IPS-NIHi7 (cell line): ENCODE data around the gene RNU1-1.
"Not testable (repeated sequence)": the region's sequence is repeated elsewhere in the genome, so short reads cannot be mapped to it uniquely, and the experiment has no call there.

Source experiments
- DNase-seq: peaks from one replicate; pipeline ENCODE4 v3.0.0; 2012; ENCODE audit warnings: mixed read lengths; ENCODE audit errors: extremely low spot score

The RNU1-1 gene

DNA sequence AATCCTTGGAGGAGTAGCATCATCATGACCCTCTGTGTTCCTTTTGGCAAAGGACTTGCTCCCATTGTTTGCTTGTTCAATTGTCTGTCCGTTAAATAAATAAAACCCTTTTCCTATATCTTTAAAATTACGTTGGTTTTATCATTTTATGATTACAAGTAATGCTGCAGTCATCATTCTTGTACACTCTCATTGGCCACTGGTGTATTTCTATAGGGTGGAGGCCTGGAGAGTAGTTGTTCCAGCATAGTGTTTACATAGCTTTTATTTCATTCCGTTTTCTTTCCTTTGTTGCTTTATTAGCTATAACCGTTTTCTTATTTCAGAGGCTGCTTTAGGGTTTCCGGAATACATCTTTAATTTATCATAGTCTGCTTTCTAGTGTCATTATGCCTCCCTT, 7.6 kb upstream of the RNU1-1 start:
- not testable (repeated sequence) for DNase-seq

DNA sequence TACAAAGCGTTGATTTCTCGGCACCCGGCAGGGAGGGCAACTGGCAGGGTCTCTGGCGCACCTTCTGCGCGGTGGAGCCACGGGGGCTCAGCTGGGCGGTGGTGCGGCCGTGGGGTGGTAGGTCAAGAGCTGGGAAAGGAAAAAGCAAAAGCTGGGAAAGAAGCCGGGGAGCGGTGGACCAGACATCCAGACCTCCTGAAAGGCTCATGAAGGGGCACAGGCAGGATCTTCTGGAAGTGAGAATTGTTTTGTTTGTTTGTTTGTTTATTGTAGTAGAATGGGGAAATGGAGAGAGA, 7.2 kb upstream of the RNU1-1 start:
- DNase-seq: peak; percentile 7

DNA sequence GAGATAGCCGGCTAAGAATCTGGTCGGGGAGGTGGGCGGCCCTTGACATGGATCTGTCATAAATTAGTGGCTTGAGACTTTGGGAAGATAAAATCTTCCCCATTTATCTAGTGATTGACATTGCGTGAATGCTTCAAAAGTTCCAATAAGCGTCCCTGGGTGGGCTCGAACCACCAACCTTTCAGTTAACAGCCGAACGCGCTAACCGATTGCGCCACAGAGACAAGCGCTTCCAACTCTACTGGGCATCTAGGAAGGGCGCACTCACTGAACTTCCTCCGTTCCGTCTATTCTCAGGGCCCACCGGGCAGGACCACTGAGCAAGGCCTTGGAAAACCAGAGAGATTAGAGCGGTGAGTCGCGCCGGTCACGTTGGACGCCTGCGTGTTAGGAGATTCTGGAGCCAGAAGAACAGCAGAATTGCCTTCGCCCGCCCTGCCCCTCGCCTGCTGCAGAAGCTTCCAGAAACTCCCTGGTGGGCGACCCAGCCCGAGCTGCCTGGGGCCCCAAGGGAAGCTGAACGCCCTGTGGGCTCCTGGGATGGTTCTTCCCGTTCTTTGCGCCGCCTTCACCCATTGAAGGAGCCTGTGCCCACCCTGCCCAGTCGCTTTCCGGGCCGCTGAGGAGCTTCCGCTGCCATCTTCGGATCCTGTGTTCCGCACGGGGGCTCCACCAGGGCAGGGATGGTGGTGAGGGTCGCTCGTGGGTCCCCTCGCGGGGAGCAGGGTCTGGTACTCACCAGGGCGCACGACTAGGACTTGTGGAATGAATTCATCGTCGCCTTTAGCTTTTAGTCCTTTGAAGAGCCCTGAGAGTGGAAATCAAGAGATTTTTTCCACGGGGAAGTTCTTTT, 6.6 kb upstream of the RNU1-1 start:
- peak; percentile 61 for DNase-seq

DNA sequence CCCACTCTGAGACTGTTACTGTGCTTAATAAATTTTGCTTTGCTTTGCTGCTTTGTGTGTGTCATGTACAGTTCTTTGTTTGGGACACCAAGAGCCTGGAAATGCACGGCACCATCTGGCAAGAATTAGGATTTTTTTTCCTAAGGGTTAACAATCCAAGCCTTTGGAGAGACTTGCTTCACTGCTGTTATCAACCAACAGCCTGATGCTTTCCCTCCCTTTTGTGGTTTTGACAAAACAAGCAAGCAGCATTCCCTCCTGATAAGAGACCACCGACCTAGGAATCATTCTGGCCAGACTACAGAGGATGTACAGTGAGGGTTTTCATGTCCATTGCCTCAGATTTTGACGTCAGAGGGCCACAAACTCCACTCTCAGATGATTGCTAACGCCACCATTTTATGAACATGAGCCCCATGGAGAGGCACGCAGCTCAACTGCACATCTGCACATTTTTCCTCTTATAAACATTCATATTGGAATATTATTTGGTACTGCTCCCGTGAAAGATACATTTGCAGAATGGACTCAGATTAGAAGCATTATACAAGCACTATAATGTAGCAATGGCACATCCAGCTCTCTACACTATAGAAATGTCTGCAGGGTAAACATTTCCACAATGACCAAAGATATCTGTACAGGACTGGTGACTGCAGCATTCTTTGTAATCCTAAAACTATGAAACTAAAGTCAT, 5.3 kb upstream of the RNU1-1 start:
- DNase-seq: not testable (repeated sequence)

DNA sequence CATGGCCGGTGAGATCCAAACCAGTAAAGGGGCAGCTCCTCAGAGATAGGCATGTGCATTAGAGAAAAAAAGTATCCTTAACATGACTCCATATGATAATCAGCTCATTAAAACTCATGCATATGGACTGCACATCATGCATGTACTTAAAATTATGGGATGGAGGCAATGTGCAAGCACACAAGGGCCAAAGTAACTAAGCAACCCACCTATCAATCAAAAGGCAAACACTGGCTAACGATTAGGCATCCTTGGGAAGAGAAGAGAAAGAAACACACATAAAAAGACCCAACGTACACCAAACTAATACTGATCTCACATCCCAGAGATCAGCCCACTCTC, 4.8 kb upstream of the RNU1-1 start:
- DNase-seq: not testable (repeated sequence)

DNA sequence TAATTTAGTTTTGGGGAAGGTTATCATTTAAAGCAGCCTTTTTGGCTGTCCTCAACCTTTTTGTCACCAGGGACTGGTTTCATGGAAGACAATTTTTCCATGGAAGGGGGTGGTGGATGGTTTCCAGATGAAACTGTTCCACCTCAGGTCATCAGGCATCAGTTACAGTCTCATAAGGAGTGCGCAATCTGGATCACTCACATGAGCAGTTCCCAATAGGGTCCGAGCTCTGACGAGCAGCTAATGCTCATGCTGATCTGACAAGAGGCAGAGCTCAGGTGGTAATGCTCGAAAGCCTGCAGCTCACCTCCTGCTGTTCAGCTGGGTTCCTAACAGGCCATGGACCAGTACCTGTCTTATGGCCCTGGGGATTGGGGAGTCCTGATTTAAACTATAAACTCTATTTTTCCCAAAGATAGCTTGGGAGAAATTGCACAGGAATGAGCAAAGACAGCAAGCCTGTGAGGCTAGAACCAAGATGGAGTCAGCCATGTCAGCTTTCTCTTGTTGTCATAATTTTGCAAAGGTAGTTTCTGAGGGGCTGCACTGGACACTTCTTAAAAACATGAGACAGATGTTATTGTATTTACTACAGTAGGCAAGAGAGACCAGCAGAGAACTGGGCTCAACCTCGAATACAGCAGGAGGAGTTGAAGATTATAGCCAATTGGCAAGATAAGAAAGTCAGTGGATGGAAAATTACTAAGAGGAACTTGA, 2.8 kb upstream of the RNU1-1 start:
- not testable (repeated sequence) for DNase-seq

DNA sequence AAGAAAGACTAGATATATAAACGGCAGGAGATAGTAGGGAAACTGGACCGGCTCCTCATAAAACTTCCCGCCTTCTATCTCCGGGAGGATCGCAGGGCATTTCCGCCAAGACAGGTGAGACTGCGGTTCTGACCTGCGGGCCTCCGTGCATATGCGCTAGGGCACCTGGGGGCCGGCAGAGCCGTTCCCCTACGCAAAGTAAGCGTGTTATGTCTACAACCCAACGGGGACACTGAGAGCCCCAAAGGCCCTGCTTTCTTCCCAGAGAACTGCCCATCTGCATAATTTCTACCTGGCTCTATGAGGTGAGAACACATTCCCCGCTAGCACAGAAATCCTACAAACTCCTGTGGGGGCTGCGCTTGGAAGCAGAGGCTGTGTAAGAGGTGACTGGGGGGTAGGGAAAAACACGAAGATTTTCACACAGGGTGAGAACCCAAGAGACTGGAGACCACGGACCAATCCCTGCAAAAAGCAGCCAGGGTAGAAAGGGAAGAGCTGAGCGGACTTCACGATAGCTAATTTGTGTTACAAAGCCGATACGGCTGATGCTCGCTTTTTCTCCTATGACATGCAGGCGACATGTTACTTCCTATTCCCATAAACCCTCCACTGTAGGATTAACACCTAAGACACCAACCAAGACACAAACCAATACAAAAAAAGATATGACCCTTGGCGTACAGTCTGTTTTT, 526 bp downstream of the RNU1-1 start:
- DNase-seq: peak; percentile 60

DNA sequence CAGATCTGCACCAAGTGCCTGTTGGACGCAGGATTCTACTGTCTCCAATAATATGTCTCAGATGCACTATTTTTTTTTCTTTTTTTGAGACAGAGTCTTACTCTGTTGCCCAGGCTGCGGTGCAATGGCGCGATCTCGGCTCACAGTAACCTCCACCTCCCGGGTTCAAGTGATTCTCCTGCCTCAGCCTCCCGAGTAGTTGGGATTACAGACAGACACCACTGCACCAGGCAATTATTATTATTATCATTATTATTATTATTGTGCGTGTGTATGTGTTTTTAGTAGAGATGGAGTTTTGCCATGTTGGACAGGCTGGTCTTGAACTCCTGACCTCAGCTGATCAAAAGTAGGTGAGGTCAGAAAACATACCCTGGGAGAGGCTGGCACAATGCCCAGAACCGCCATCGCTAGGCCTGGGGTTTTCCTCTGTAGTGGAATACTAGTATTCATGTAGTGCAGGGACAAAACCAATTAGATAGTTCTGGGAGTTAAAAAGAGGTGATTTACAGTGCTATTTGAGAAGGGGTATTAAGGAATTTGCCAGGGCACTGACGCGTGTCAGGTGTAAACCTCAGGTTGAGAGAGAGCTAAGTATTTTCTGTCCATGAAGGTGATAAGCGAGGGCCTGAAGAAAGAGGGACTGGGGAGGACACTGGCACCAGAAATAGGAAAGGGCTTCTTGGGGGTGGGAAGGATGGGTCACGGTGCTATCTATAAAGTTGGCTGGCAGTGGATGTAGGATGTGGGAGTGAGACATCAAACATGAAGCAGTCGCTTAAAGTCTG, 1.3 kb downstream of the RNU1-1 start:
- DNase-seq: not testable (repeated sequence)

DNA sequence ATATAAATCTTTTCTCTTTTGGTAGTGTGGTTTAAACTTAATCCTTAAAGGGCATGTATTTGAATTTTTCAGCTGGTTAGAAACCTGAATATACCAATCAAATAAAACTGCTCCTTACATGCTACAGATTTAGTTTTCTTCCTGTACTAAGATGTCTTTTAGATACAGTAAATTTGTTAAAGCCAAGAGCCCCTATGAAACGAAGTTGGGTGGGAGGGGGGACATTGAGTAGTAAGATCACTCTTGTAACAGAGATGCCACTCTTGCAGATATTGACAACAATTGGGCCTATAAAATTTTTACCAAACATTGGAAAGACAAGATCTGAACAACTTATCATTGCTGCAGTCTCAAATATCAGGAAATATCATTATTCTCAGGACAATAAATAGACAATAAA, 2.2 kb downstream of the RNU1-1 start:
- DNase-seq: not testable (repeated sequence)

DNA sequence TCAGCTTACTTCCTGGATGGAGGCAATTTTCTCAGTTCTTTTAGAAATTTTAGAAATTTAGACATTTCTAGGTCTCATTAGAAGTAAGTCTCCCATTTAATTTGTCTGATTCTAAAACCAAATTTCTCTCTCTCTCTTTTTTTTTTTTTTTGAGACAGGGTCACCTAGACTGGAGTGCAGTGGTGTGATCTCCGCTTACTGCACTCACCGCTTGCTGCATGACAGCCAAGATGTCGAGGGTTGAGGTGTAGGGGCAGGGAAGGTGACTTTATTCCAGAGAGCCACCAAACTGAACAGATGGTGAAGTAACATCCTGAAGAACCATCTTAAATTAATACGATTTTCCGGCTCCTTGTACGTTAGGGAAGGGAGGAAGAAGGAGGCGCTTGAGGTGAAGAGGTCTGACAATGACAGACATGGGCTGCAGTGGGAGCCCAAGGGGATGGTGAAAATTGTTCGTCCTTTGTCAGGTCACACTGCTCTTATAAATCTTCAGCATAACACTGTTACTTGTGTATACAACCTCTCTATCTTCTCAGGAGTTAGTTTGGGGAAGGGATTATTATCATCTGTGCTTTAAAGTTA, 5.1 kb downstream of the RNU1-1 start:
- peak; percentile 10 for DNase-seq

DNA sequence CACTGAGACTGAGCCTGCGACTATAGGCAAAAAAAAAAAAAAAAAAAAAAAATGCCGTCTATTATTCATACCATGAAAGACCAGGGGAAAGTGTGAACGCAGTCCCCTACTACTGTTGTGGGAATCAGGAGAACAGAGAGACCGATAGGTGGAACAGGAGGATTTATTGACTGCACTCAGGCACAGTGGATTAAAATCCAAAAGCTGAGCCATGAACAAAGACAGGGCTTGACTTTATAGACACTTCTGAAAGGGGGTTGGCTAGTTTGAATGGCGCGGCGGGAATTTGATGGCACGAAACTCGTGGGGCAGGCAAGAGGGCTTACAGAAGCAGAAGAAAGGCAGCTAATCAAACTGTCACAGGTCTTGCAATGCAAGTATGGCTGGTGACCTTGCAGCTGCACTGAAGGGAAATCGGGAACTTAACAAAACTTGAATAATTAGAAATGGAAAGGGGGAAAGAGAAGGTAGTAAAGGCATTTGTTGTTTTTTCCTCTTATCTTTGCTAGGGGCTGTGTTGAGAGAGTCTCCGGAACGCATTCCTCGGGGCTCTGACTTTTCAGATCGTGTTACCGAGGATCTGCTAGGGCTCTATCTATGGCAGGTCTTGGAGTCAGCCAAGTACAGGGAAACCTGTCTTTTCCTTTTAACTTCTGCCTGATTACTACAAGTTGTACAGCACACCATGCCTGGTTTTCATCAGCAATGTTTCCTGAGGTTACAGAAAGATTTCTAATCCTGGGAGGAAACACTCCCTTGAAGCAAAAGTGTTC, 7.5 kb downstream of the RNU1-1 start:
- not testable (repeated sequence) for DNase-seq

DNA sequence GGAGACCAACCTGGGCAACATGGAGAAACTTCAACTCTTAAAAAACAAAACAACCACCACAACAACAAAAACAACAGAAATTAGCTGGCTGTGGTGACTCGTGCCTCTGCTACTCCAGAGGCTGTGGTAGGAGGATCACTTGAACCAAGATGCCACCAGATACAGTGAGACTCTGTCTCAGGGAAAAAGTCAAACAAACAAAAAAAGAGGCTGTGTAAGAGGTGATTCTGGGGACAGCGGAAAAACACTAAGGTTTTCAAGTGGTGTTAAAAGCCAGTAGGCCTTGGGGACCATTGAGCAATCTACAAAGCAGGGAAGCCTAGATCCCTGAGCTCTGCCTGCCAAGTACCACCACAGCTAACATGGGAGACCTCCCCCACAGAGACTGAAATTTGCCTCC, 8.2 kb downstream of the RNU1-1 start:
- not testable (repeated sequence) for DNase-seq

DNA sequence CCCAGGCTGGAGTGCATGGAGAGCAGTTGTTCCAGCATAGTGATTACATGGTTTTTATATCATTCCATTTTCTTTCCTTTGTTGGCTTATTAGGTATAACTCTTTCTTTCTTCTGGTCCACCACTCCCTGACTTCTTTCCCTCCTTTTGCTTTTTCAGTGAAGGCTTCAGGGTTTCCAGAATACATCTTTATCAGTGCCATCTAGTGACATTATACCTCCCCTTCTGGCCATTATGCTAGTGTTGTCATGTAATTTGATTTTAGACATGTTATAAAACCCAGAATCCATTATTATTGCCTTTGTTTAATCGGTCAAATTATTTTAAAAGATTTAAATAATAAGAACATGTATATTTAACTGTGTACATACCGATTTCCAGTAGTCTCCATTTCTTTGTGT, 10.6 kb downstream of the RNU1-1 start:
- no peak for DNase-seq

DNA sequence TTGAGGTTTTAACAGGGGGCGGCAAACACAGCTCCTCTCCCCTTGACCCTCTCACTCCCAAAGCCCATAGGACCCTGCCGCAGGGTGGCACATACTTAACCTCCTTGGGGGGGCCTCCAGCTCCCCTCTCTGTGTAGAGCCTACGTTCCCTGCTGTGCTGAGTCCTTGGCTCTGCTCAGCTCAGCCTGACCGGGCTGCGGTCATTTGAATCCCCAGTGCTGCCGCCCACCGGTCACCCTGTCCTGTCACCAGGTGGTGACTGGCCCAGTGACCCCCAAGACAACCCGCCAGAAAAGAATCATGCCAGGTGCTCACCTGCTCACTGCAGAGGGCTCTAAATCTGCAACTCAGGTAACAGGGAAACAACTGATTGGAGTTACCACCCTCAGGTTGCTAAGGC, 12.6 kb downstream of the RNU1-1 start:
- DNase-seq: not testable (repeated sequence)

DNA sequence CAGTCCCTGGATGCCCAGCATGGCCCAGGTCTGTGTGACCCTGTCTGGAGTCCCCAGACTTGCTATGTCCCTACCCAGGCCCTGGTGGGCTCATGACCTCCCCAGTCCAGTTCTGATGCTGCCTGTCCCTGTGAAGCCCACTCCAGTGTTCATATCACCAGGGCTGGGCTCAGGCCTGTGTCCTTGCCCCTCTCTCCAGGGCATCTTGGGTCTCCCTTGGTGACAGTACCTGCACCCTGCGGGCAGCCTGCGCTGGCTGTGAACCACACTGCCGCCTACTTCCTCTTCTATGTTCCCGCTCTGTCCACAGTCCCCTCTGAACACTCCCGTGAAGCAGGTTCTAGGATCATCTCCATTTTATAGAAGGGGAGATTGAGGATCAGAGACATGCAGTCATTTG, 13.1 kb downstream of the RNU1-1 start:
- DNase-seq: not testable (repeated sequence)

DNA sequence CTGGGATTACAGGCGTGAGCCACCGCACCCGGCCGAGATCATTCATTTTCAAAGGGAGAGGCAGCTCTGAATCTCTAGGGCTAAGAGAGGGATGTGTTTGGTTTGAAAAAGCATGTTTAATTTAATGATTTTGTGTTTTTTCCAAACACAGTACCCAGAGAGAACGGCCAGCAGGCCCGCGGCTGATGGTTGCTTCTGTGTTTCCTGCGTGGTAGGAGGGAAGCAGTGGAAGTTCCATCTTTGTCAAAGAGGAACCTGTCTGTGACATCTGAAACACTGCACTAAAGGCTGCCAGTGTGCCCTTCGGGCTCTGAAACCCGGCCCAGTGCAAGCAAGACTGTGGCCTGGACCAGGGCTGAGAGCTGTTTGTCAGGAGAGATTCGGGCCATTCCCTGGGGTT, 13.6 kb downstream of the RNU1-1 start:
- DNase-seq: not testable (repeated sequence)

DNA sequence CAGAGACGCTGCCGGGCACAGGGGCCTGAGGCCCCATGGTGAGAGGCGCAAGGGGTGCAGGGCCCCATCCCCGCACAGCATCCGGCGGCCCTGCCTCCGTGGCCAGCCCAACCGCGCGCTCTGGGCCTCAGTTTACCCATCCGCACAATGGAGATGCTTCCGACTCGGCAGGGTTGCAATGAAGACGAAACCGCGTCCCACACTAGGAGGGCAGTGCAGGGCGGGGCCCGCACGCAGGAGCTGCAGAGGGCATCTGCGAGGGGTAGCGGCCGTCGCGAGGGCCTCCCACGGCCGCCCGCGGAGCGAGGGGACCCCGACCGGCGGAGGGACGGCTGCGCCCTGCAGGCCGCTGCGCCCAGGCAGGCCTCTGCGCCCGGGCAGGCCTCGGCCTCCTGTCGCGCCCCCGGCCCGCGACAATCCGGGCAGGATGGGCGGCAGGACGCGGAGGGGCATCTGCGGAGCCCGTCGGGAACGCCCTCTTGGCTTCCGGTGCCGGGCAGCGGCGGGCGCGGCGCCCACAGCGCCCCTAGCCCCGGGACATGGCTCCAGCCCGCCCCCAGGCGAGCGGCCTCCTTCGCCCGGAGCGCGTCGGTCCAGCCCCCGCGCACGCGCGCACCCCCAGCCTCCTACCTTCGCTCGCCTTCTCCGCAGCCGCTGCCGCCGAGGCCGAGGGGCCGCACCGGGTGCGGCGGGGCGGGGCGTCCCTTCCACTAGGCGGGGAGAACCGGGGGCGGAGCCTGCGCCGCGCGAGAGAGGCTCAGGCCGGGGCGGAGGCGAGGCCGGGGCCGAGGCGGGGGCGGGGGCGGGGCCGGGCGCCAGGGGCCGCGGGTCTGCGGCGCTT, 15.3 kb downstream of the RNU1-1 start:
- peak; percentile 96 for DNase-seq

DNA sequence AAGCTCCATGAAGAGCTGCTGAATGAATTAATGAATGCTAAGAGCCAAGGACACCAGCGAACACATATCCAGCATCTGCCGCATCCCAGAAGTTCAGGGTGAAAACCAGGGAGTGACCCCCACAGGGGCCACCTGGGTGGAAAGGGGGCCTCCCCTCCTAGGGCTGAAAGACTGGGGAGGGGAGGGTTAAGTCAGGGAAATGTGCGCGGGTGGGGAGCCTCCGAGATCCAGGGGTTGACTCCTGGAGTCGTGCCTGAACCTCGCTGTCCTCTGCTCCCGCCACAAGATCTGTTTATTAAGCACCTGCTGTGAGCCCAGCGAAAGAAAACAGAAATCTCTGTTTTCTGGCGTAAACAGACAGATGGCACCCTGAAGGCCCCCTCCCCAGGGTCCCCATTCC, 16.0 kb downstream of the RNU1-1 start:
- not testable (repeated sequence) for DNase-seq

DNA sequence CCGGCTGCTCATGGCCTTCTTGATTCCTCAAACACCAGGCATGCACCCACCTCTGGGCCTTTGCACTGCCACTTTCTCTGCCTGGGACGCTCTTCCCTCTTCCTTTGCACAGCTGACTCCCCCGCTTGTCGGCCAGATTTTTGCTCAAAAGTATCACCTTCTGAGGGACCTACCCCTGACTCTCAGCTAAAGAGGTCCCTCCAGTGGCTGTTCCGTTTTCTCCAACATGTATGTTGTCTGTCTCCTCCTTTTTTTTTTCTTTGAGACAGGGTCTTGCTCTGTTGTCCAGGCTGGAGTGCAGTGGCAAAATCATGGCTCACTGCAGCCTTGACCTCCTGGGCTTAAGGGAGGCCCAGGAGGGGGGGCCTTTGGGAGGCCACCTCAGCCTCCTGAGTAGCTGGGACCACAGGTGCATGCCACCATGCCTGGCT, 16.6 kb downstream of the RNU1-1 start:
- not testable (repeated sequence) for DNase-seq
